ENCODE data around the gene POLR2J. TPM values are rescaled to one million over a fixed set of nuclear protein-coding genes. Genes with fewer than 3 reads are reported as not detected.
"Not testable (repeated sequence)": the region's sequence is repeated elsewhere in the genome, so short reads cannot be mapped to it uniquely, and the experiment has no call there.

Gene POLR2J
- total RNA-seq, result 10 to 100 TPM in 1 of 2 donors, 1 to 10 TPM in 1; 9.6 to 17.4 TPM
- polyA plus RNA-seq, result 10 to 100 TPM; 43.6 to 50.3 TPM

DNA sequence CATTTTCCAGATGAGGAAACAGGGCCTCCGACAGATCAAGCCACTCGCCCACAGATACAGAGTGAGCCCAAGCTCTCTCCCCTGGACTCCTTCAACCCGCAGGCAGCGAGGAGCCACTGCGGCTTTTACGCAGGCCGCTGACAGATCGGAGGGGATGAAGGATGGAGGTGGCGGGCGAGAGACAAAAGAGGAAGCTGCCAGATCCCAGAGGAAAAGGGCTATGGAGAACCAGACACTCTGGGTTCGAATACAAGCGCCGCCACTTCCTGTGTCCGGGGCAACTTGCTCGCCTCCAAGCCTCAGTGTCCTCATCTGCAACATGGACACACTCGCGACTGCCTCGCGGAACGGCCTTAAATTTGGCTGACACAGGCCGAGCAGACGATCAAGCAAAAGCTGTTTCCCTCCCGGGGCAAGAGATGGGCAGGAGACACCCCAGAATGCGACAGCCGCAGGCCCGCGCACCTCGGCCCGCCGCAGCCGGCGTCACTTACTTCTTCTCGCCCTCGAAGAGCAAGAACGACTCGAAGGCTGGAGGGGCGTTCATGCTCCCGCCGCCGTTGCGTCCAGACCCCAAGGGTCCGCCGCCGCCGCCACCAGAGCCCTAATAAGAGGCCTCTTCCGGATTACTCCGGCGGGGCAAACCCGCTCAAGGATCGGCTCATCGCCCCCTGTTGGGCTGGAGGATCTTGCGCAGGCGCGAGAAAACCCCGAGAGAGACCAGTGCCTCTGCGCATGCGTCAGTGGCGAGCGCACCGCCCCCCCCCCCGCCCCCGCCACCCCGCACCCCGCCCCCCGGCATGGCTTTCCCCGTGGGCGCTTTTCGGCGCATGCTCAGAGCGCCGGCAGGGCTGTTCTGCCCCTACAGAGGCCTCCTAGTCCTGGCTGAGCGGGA lies at the start of gene POLR2J:
POLR2J (minus strand) TSS at position 609 of the 895 bp plus-strand sequence; CDS start at position 547, 62 bp downstream.
- under 1% methylated on average over 58 of the region's 72 CpGs for WGBS
- H3K27ac ChIP-seq (ENCODE audit: low read depth in 1 of 2, low read length in 2 of 2); H3K9me3 ChIP-seq (ENCODE audit: control insufficient read depth in 4 of 4, low read length in 3 of 4); H3K27me3 ChIP-seq (ENCODE audit: control insufficient read depth in 4 of 4, insufficient read depth in 4 of 4, low read length in 3 of 4); H3K9ac ChIP-seq (ENCODE audit: low read depth in 1 of 2, low read length in 2 of 2); H3K36me3 ChIP-seq (ENCODE audit: control insufficient read depth in 4 of 4, insufficient read depth in 3 of 4, low read depth in 1 of 4, low read length in 3 of 4); H3K4me1 ChIP-seq (ENCODE audit: control insufficient read depth in 4 of 4, insufficient read depth in 4 of 4, low read length in 3 of 4): not testable (repeated sequence)
- TF ChIP-seq CTCF (IDR thresholded peaks at IDR 0.05; ENCODE audit: low read depth, low read length, missing input control) (peak; percentile 31), GABPA (IDR thresholded peaks at IDR 0.05 in 1 of 2, conservative IDR thresholded peaks at IDR 0.05 in 1 of 2) (peak in 1 of 2 donors; percentile 74)
- peak within 1 kb of the TSS in 2 of 3 donors; percentile 43 to 48 for H3K4me3 ChIP-seq (ENCODE audit: low read depth in 1 of 3, low read length in 3 of 3)
- DNase-seq (ENCODE audit: low spot score), result peak; percentile 89

DNA sequence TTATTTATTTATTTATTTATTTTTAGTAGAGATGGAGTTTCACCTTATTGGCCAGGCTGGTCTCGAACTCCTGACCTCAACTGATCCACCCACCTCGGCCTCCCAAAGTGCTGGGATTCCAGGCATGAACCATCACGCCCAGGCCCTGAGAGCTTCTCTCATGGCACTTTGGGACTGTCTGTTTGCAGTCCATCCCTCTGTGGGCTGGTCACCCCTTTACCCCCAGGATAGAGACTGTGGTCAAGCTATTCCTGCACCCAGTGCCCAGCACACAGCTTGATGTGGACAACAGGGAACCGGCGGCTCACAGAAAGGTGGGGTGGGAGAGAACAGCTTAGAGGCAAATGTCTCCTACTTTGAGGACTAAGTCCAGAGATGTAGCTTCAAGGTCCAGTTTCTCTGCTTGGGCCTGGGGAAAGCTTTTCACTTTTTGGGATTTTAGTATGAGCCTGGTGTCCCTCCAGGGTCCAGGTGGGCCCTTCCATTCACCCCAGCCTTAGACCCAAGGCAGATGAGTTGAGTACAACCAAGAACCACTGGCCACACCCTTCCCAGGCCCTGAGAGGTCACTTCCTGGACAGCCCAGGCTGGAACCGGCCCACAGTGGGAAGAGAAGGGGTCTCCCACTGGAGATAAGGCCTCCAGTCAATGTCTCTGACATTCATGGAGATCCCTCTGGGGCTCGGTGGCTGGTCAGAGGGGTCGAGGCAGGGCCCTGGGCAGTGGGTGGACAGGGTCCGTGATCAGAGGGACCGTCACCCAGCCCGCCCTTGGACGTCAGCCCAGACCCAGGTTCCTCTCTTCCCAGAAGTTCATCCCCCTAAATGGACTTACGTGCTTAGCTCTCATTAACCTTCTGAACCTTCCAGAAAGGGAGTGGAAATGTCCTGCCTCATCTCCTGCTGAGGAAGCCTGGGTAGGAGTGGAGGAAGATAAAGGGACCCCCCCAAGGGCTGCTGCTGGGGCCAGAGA lies 49.4 kb upstream of the POLR2J start:
- H3K27ac ChIP-seq (ENCODE audit: low read depth in 1 of 2, low read length in 2 of 2); H3K36me3 ChIP-seq (ENCODE audit: control insufficient read depth in 4 of 4, insufficient read depth in 3 of 4, low read depth in 1 of 4, low read length in 3 of 4); H3K4me1 ChIP-seq (ENCODE audit: control insufficient read depth in 4 of 4, insufficient read depth in 4 of 4, low read length in 3 of 4); H3K27me3 ChIP-seq (ENCODE audit: control insufficient read depth in 4 of 4, insufficient read depth in 4 of 4, low read length in 3 of 4); DNase-seq (ENCODE audit: low spot score); H3K4me3 ChIP-seq (ENCODE audit: low read depth in 1 of 3, low read length in 3 of 3); H3K9me3 ChIP-seq (ENCODE audit: control insufficient read depth in 4 of 4, low read length in 3 of 4); H3K9ac ChIP-seq (ENCODE audit: low read depth in 1 of 2, low read length in 2 of 2): not testable (repeated sequence)
- 100% methylated on average over 2 of the region's 13 CpGs for WGBS

- not testable (repeated sequence) for H3K4me3 ChIP-seq (ENCODE audit: low read depth in 1 of 3, low read length in 3 of 3); H3K9me3 ChIP-seq (ENCODE audit: control insufficient read depth in 4 of 4, low read length in 3 of 4); H3K4me1 ChIP-seq (ENCODE audit: control insufficient read depth in 4 of 4, insufficient read depth in 4 of 4, low read length in 3 of 4); H3K9ac ChIP-seq (ENCODE audit: low read depth in 1 of 2, low read length in 2 of 2); H3K36me3 ChIP-seq (ENCODE audit: control insufficient read depth in 4 of 4, insufficient read depth in 3 of 4, low read depth in 1 of 4, low read length in 3 of 4); H3K27me3 ChIP-seq (ENCODE audit: control insufficient read depth in 4 of 4, insufficient read depth in 4 of 4, low read length in 3 of 4); H3K27ac ChIP-seq (ENCODE audit: low read depth in 1 of 2, low read length in 2 of 2); DNase-seq (ENCODE audit: low spot score)
- 90% methylated on average over 1 of the region's 8 CpGs for WGBS
Observed at GRCh38 chr7:102527182-102527581, 48.5 kb upstream of the POLR2J start.

- not testable (repeated sequence) for H3K9me3 ChIP-seq (ENCODE audit: control insufficient read depth in 4 of 4, low read length in 3 of 4); H3K27ac ChIP-seq (ENCODE audit: low read depth in 1 of 2, low read length in 2 of 2); H3K27me3 ChIP-seq (ENCODE audit: control insufficient read depth in 4 of 4, insufficient read depth in 4 of 4, low read length in 3 of 4); H3K4me3 ChIP-seq (ENCODE audit: low read depth in 1 of 3, low read length in 3 of 3); DNase-seq (ENCODE audit: low spot score); H3K9ac ChIP-seq (ENCODE audit: low read depth in 1 of 2, low read length in 2 of 2); H3K36me3 ChIP-seq (ENCODE audit: control insufficient read depth in 4 of 4, insufficient read depth in 3 of 4, low read depth in 1 of 4, low read length in 3 of 4); H3K4me1 ChIP-seq (ENCODE audit: control insufficient read depth in 4 of 4, insufficient read depth in 4 of 4, low read length in 3 of 4)
- 76% methylated on average over 1 of the region's 2 CpGs for WGBS
Observed at GRCh38 chr7:102524803-102525202, 46.1 kb upstream of the POLR2J start.

DNA sequence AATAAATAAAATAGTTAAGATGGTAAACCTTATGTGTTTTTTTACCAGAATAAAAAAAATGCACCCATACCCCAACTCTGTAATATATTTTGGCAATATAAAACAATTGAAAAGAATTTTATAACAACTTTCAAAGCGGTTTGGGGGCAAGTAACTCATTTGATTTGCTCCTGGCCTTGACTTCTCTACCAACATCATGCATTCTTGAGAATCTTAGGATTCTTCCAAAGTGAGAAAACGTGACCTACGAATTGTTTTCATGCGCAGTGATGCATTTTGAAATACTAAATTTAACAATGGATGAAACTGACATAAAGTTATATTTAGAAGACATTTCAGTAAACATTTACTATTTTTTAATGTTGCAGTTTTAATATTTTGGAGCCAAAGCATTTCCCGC lies 42.1 kb upstream of the POLR2J start:
- H3K9ac ChIP-seq (ENCODE audit: low read depth in 1 of 2, low read length in 2 of 2); H3K9me3 ChIP-seq (ENCODE audit: control insufficient read depth in 4 of 4, low read length in 3 of 4); H3K4me3 ChIP-seq (ENCODE audit: low read depth in 1 of 3, low read length in 3 of 3); H3K4me1 ChIP-seq (ENCODE audit: control insufficient read depth in 4 of 4, insufficient read depth in 4 of 4, low read length in 3 of 4); H3K27ac ChIP-seq (ENCODE audit: low read depth in 1 of 2, low read length in 2 of 2); DNase-seq (ENCODE audit: low spot score); H3K27me3 ChIP-seq (ENCODE audit: control insufficient read depth in 4 of 4, insufficient read depth in 4 of 4, low read length in 3 of 4); H3K36me3 ChIP-seq (ENCODE audit: control insufficient read depth in 4 of 4, insufficient read depth in 3 of 4, low read depth in 1 of 4, low read length in 3 of 4): not testable (repeated sequence)
- 99% methylated on average over 3 of the region's 5 CpGs for WGBS

GRCh38 chr7:102517550-102518147 lies 38.9 kb upstream of the POLR2J start, which contains the start of gene RASA4B:
RASA4B (minus strand) TSS chr7:102517777; CDS start chr7:102517710, 67 bp downstream.
- H3K9me3 ChIP-seq (ENCODE audit: control insufficient read depth in 4 of 4, low read length in 3 of 4); H3K9ac ChIP-seq (ENCODE audit: low read depth in 1 of 2, low read length in 2 of 2); H3K36me3 ChIP-seq (ENCODE audit: control insufficient read depth in 4 of 4, insufficient read depth in 3 of 4, low read depth in 1 of 4, low read length in 3 of 4); H3K27ac ChIP-seq (ENCODE audit: low read depth in 1 of 2, low read length in 2 of 2); H3K4me3 ChIP-seq (ENCODE audit: low read depth in 1 of 3, low read length in 3 of 3); H3K27me3 ChIP-seq (ENCODE audit: control insufficient read depth in 4 of 4, insufficient read depth in 4 of 4, low read length in 3 of 4); H3K4me1 ChIP-seq (ENCODE audit: control insufficient read depth in 4 of 4, insufficient read depth in 4 of 4, low read length in 3 of 4): not testable (repeated sequence)
- 0% methylated on average over 17 of the region's 61 CpGs for WGBS
- peak; percentile 31 for DNase-seq (ENCODE audit: low spot score)

- H3K27me3 ChIP-seq (ENCODE audit: control insufficient read depth in 4 of 4, insufficient read depth in 4 of 4, low read length in 3 of 4); DNase-seq (ENCODE audit: low spot score); H3K36me3 ChIP-seq (ENCODE audit: control insufficient read depth in 4 of 4, insufficient read depth in 3 of 4, low read depth in 1 of 4, low read length in 3 of 4); H3K9ac ChIP-seq (ENCODE audit: low read depth in 1 of 2, low read length in 2 of 2); H3K27ac ChIP-seq (ENCODE audit: low read depth in 1 of 2, low read length in 2 of 2); H3K4me3 ChIP-seq (ENCODE audit: low read depth in 1 of 3, low read length in 3 of 3); H3K4me1 ChIP-seq (ENCODE audit: control insufficient read depth in 4 of 4, insufficient read depth in 4 of 4, low read length in 3 of 4); H3K9me3 ChIP-seq (ENCODE audit: control insufficient read depth in 4 of 4, low read length in 3 of 4): not testable (repeated sequence)
- WGBS, result no CpG with 5 or more reads among the region's 10 CpGs
Observed at GRCh38 chr7:102516951-102517350, 38.2 kb upstream of the POLR2J start.
